GM18909 (cell line): ENCODE measurements around the gene KCTD16.

ENCODE experiments used
- ATAC-seq: cut with Tn5 transposase; IDR thresholded peaks from one replicate; pipeline ENCODE4 v1.9.1; 2021; ENCODE audit warnings: mild to moderate bottlenecking; ENCODE audit not compliant: unreplicated experiment, poor library complexity

The KCTD16 gene

GRCh38 chr5:144318460-144318859 is 147.8 kb downstream of the KCTD16 start:
- ATAC-seq = no peak

DNA sequence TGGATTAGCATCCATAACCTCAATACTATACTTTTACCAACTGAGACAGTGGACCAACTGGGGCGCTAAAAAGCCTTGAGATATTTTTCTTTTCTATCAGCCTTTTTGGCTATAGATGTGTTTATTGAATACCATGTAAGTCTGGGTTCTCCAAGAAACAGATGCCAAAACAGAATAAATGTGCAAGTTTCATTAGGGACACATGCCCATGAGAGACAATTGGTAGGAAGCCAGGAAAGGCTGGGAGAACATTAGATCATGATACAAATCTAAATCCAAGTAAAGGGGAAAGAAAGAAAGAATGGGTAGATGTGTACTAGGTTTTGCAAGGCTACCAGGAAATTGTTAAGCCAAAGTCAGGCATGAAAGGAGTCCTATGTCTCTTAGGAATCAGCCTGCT is 152.5 kb downstream of the KCTD16 start:
- ATAC-seq = no peak

GRCh38 chr5:144325532-144325931 is 154.9 kb downstream of the KCTD16 start:
- ATAC-seq = no peak

DNA sequence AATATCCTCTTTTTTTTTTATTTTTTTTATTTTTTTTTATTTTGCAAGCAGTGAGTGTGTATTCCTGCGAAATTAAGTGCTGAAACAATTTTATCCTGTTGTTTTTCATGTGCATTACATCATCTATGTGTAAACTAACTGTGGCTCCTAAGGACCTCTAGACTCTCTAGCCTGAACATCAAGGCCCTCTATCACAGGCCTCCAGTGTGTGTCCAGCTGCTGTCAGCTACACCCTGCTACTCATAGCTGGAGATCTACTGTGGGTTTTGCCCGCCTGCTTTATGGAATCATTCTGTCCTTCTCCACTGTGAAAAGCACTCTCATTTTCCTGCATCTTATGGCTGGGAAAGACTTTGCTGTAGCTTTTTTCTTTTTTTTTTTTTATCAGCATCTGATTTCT is 157.8 kb downstream of the KCTD16 start:
- ATAC-seq = no peak

DNA sequence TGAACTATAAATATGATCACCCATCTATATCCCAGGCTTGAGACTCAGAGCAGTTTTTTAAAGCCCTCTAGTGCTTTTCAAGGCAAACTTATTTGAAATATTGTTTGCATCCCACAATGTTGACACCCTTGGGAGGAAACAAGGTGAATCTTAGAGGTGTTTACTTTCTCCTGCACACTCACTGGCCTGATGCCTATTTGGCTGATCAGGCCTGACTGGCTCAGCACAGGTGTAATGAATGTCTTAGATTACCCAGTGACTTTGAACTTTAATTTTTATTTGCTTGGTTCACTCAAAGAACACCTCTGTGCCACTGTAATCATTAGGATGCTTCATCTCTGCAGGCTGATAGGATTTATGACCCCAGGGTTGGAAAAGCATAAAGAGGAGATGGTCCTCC is 158.3 kb downstream of the KCTD16 start:
- no peak for ATAC-seq

GRCh38 chr5:144329681-144330080 is 159.0 kb downstream of the KCTD16 start:
- no peak for ATAC-seq

DNA sequence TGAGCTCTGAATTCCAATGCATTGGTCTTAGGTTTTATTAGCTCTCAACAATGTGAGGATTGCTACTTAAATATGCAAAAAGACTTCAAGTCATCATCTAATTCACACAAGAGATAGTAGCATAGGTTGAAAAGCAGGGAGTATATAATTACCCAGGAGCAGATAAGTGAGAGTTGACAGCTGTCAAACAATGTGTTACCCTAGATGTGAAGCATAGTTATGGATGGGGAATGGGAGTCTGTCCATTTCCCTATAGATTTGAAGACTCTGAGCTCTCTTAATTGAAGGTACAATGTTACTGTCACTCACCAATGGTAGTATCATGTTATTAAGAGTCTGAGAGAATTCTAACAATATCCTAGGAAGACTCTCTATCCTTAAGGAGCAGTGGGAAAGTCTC is 160.7 kb downstream of the KCTD16 start:
- no peak for ATAC-seq

GRCh38 chr5:144332265-144332664 is 161.6 kb downstream of the KCTD16 start:
- no peak for ATAC-seq

- peak; percentile 48 for ATAC-seq
Measured at GRCh38 chr5:144333336-144333920, 162.8 kb downstream of the KCTD16 start.

DNA sequence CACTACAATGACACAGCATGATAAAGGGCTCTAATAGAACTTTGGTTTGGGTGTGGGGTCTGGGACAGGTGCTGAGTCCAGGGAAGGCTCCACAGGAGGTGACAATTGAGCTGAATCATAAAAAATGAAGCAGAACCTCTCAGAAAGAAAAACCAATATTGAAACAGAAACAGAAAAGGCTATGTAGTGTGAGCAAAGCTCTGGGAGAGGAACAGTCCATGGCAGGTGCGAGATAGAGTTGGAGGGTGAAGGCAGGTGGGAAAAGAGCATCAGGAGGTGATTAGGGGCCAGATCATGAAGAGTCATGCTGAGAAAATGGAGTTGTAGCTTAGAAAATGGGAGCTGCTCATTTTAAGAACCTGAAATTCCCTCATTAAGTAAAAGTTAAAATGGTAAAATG is 164.9 kb downstream of the KCTD16 start:
- no peak for ATAC-seq

- no peak for ATAC-seq
Measured at GRCh38 chr5:144336191-144336961, 165.7 kb downstream of the KCTD16 start.

DNA sequence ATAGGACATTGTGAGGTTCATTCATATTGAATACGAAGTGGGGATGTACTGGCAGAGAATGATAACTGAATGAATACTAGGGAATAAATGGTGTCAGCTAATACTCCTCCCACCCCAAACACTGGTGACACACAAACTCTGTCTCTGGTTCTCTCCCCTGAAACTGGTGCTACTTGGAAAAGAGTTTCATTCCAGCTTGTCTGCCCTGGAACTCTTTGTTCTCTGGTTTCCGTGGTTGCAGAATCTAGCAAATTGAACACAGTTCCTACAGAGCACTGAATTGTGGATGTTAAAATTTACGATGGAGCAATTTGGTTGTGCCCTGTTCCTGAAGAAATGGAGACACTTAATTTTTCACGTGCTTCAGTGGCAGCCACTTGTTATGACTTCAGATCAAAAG is 181.7 kb downstream of the KCTD16 start:
- ATAC-seq = no peak

- ATAC-seq = no peak
Measured at GRCh38 chr5:144352732-144353317, 182.2 kb downstream of the KCTD16 start.

- no peak for ATAC-seq
Measured at GRCh38 chr5:144356489-144356888, 185.8 kb downstream of the KCTD16 start.

GRCh38 chr5:144361406-144361805 is 190.7 kb downstream of the KCTD16 start:
- ATAC-seq = no peak

GRCh38 chr5:144365885-144366284 is 195.2 kb downstream of the KCTD16 start:
- ATAC-seq = no peak

DNA sequence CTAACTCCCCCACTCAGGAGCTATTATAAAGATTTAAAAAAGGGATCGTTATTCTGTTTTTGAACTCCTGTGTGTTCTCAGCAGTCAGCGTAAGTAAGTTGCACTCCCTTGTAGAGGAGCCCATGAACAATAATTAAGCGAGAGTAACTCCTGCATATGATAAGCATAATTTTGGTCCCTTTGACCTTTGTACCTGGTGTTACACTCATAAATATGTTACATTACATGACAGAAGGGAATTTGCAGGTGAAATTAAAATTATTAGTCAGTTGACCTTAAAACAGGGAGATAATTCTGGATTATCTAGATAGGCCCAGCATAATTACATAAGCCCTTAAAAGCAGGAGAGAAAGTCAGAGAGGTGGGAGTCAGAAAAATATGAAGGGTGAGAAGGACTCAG is 197.3 kb downstream of the KCTD16 start:
- no peak for ATAC-seq

DNA sequence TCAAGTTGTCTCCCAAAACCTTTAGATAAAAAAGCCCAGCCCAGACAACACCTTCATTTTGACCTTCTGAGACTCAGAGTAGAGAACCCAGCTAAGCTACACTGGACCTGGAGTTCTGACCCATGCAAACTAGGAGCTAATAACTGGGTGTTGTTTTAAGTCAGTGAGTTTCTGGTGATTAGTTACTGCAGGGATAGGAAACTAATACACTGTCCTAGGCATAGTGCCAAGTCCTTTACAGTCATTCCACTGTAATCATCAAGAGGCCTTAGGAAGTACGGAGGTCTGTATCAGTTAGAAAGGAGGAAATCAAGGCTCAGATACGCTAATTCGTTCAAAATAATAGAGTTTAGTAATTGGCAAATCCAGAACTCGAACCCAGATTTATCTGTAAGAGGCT is 197.9 kb downstream of the KCTD16 start:
- ATAC-seq = no peak

GRCh38 chr5:144369006-144369405 is 198.3 kb downstream of the KCTD16 start:
- no peak for ATAC-seq

DNA sequence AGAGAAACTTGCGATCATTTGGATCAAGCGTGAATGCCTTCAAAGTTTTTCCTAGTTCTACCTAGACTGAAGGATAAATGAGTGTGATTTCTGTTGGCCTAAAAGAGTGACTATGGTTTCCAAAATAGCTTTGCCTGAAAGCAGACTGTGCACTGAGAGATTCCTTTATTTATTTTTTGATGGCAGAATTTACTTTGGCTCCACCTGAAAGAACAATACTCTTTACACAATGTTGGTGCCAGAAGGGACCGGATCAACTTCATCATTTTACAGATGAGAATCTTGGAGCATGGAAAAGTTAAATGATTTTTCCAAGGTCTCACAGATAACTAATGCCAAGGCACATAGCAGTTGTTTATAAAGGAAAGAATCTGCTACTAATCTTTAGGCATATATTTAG is 199.6 kb downstream of the KCTD16 start:
- no peak for ATAC-seq

DNA sequence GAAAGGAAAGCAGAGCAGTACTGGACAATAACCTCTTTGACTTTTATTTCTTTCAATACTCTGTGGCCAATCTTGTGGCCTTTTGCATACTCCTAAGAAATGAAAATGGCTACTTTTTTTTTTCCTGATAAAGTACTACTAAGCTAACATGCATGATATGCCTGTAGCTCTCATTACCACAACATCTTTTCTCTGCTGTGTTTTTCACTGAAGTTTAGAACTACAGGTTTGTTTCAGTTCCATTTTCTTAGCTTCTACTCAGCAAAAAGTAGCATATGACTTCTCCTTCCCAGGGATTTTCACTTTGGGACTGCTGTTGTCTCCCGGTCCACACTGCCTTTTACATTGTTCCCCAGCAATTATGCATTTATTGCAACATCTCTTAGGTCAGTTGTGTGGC is 204.0 kb downstream of the KCTD16 start:
- no peak for ATAC-seq

DNA sequence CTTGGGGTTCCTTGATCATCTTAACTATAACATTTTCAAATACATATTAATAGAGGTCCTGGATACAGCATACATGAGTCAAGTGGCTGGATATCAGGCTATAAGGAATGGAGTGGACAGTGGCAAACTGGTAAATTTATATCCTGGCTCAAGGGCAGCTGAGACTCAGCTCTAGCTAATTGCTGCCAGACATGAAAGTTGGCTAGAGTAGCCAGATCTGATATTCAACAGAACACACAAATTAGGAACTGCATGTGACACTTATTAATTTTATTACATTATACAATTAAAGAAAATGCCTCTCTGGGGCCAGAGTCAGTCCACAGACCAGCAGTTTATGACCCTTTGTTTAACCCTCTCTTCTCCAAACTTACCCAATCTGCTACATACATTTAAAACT is 206.5 kb downstream of the KCTD16 start:
- no peak for ATAC-seq
